ENCODE measurements around the gene NR2C2.
"Not testable (repeated sequence)": the region's sequence is repeated elsewhere in the genome, so short reads cannot be mapped to it uniquely, and the experiment has no call there.

Gene NR2C2

GRCh38 chr3:14962762-14963161, 15.4 kb downstream of the NR2C2 start:
- no peak for DNase-seq

- DNase-seq = no peak
These were observed 19.9 kb downstream of the NR2C2 start for GRCh38 chr3:14967285-14967684.

GRCh38 chr3:14969671-14970070, 22.3 kb downstream of the NR2C2 start:
- no peak for DNase-seq

- DNase-seq = no peak
These were observed 28.9 kb downstream of the NR2C2 start for GRCh38 chr3:14976317-14976716.

GRCh38 chr3:14980689-14981088, 33.3 kb downstream of the NR2C2 start:
- DNase-seq = no peak

GRCh38 chr3:14984581-14985113, 37.3 kb downstream of the NR2C2 start:
- no peak for DNase-seq

- DNase-seq = peak; percentile 75
These were observed 41.6 kb downstream of the NR2C2 start for GRCh38 chr3:14988988-14989394.

- peak; percentile 56 for DNase-seq
These were observed 42.8 kb downstream of the NR2C2 start for GRCh38 chr3:14989943-14990779.

- no peak for DNase-seq
These were observed 43.4 kb downstream of the NR2C2 start for GRCh38 chr3:14990780-14991148.

GRCh38 chr3:14991151-14991742, 43.9 kb downstream of the NR2C2 start:
- no peak for DNase-seq

- no peak for DNase-seq
These were observed 44.6 kb downstream of the NR2C2 start for GRCh38 chr3:14991818-14992612.

GRCh38 chr3:14997941-14998340, 50.6 kb downstream of the NR2C2 start:
- no peak for DNase-seq

- DNase-seq = not testable (repeated sequence)
These were observed 51.8 kb downstream of the NR2C2 start for GRCh38 chr3:14999182-14999581.

- peak; percentile 96 for DNase-seq
These were observed 60.3 kb downstream of the NR2C2 start for GRCh38 chr3:15007681-15008141.

- DNase-seq = no peak
These were observed 61.8 kb downstream of the NR2C2 start for GRCh38 chr3:15009167-15009566.

- no peak for DNase-seq
These were observed 63.3 kb downstream of the NR2C2 start for GRCh38 chr3:15010664-15011063.

- no peak for DNase-seq
These were observed 63.8 kb downstream of the NR2C2 start for GRCh38 chr3:15011174-15011573.

GRCh38 chr3:15014606-15015328, 67.4 kb downstream of the NR2C2 start:
- DNase-seq = no peak

- DNase-seq = no peak
These were observed 68.1 kb downstream of the NR2C2 start for GRCh38 chr3:15015456-15015855.

GRCh38 chr3:15017191-15017590, 69.8 kb downstream of the NR2C2 start:
- DNase-seq = no peak

GRCh38 chr3:15023249-15023648, 75.9 kb downstream of the NR2C2 start:
- DNase-seq = no peak

GRCh38 chr3:15023719-15024118, 76.3 kb downstream of the NR2C2 start:
- no peak for DNase-seq

GRCh38 chr3:15029625-15030024, 82.2 kb downstream of the NR2C2 start:
- no peak for DNase-seq

All from NCI-H2029 (cell line).